K562 (cell line): ENCODE results near the gene WDR81. TPM values are rescaled to one million over a fixed set of nuclear protein-coding genes. Genes with fewer than 3 reads are reported as not detected.
A peak's percentile ranks its signal among the peaks of the same experiment; 100 is the strongest.

Source experiments
- ATAC-seq: fragments of 200-7000 bp; cut with Tn5 transposase; 3 replicates; pipeline ENCODE4 v1.9.1; 2020; ENCODE audit warnings: moderate library complexity
- BruUV-seq: library from RNA; stranded (reverse); fragments of 400-500 nt; replicated peaks from 2 replicates; lab custom pipeline; 2021; lab: Mats Ljungman, UMichigan
- CTCF ChIA-PET: fragments of 300-600 bp; formaldehyde crosslinking; extraction: SDS; loops from one replicate; lab custom pipeline; 2021; ENCODE audit warnings: low intra/inter-chr PET ratio; lab: Yijun Ruan, JAX
- POLR2A ChIA-PET: fragments of 300-600, 350-650 bp; sonication (Branson Sonifier 250); formaldehyde crosslinking; extraction: SDS; loops from one replicate; lab custom pipeline; 2021; ENCODE audit warnings: antibody characterized with exemption, inconsistent platforms; lab: Yijun Ruan, JAX
- DNase-seq, 4 experiments: peaks; one replicate each; pipeline versions ENCODE4 v3.0.0 to v3.0.0-alpha.2; 2011 to 2018; ENCODE audit warnings: low spot score in 3 of 4, mixed read lengths in 3 of 4; ENCODE audit errors: extremely low read depth in 1 of 4
- FAIRE-seq: peaks from 2 replicates; lab custom pipeline; 2011; peaks lifted over from hg19 to GRCh38; lab: Jason Lieb, UNC
- H2AFZ ChIP-seq: 2 replicates; pipeline ENCODE4 v1.6.0; 2011; ENCODE audit warnings: low read depth, low read length, control low read depth, inconsistent platforms
- H3K27ac ChIP-seq: fragments of 200-600 bp; 3 replicates; pipeline ENCODE4 v1.8.0; 2011; ENCODE audit warnings: low read depth, mild to moderate bottlenecking, control low read depth, inconsistent platforms, low read length, moderate library complexity, mixed read lengths; ENCODE audit errors: extremely low read depth
- H3K27me3 ChIP-seq, 2 experiments: fragments of 300-600 bp in 1 of 2; 2 replicates in 1 of 2; 3 replicates in 1 of 2; pipeline versions ENCODE4 v1.6.0 to v1.8.0; 2011; ENCODE audit warnings: inconsistent platforms in 2 of 2, low read length in 2 of 2, mild to moderate bottlenecking in 1 of 2, mixed read lengths in 1 of 2, moderate library complexity in 1 of 2; ENCODE audit not compliant: control insufficient read depth in 2 of 2, insufficient read depth in 2 of 2
- H3K36me3 ChIP-seq: fragments of 300-600 bp; 3 replicates; pipeline ENCODE4 v1.8.0; 2011; ENCODE audit warnings: mild to moderate bottlenecking, low read length, inconsistent platforms; ENCODE audit not compliant: control insufficient read depth, insufficient read depth
- H3K4me1 ChIP-seq, 2 experiments: fragments of 200-600 bp in 1 of 2; replicated peaks in 1 of 2; 2 replicates in 1 of 2; 3 replicates in 1 of 2; pipeline versions ENCODE4 v1.5.1 to v1.8.0; 2011; ENCODE audit warnings: inconsistent platforms in 2 of 2, low read length in 2 of 2, mild to moderate bottlenecking in 1 of 2, mixed read lengths in 1 of 2, moderate library complexity in 1 of 2; ENCODE audit not compliant: control insufficient read depth in 2 of 2, insufficient read depth in 2 of 2
- H3K4me2 ChIP-seq: 2 replicates; pipeline ENCODE4 v1.6.1; 2011; ENCODE audit warnings: low read length, control low read depth, inconsistent platforms, mixed read lengths; ENCODE audit not compliant: insufficient read depth
- H3K4me3 ChIP-seq: fragments of 200-600 bp; sonication (generic), shearing (Covaris generic); 2 replicates; pipeline ENCODE4 v1.5.1; 2016; ENCODE audit warnings: control low read depth, inconsistent platforms
- H3K79me2 ChIP-seq: fragments of 200-600 bp; 3 replicates; pipeline ENCODE4 v1.8.0; 2011; ENCODE audit warnings: low read length, inconsistent platforms; ENCODE audit not compliant: control insufficient read depth, insufficient read depth
- H3K9ac ChIP-seq, 2 experiments: 2 replicates each; pipeline versions ENCODE4 v1.6.0 to v1.6.1; 2011; ENCODE audit warnings: low read depth in 2 of 2, low read length in 2 of 2, control low read depth in 1 of 2, inconsistent platforms in 1 of 2, mild to moderate bottlenecking in 1 of 2, mixed read lengths in 1 of 2; ENCODE audit not compliant: insufficient read depth in 1 of 2
- H3K9me1 ChIP-seq: one replicate; pipeline ENCODE4 v1.6.0; 2011; ENCODE audit warnings: inconsistent platforms, mild to moderate bottlenecking, low read length, moderate library complexity; ENCODE audit not compliant: control insufficient read depth, insufficient read depth
- H3K9me3 ChIP-seq: replicated peaks from 2 replicates; pipeline ENCODE4 v1.5.1; 2011; ENCODE audit warnings: low read depth, low read length, inconsistent platforms; ENCODE audit not compliant: control insufficient read depth, insufficient read depth
- H4K20me1 ChIP-seq: replicated peaks from 2 replicates; pipeline ENCODE4 v1.6.1; 2011; ENCODE audit warnings: low read length, inconsistent platforms, mixed read lengths; ENCODE audit not compliant: control insufficient read depth, insufficient read depth
- POLR2G ChIP-seq: fragments of 200-400 bp; formaldehyde crosslinking; IDR thresholded peaks from 2 replicates; pipeline ENCODE4 v1.6.1; 2017; ENCODE audit warnings: low read depth, mild to moderate bottlenecking, antibody characterized with exemption, low read length, moderate library complexity
- RBFOX2 ChIP-seq: fragments of 200-400 bp; formaldehyde crosslinking; IDR thresholded peaks from 2 replicates; pipeline ENCODE4 v1.6.1; 2017; ENCODE audit warnings: low read depth, mild to moderate bottlenecking, low read length, moderate library complexity
- WGBS: fragments of 100-300 bp; shearing (Covaris generic); methylation state at CpG from one replicate; pipeline ENCODE4 v1.1.6; 2016; ENCODE audit warnings: low coverage, mixed read lengths; ENCODE audit not compliant: insufficient coverage; ENCODE audit errors: missing lambda C conversion rate; 5-methylcytosine and 5-hydroxymethylcytosine counted together
- in situ Hi-C: fragments of 300-500 bp; cut with MboI; formaldehyde crosslinking; loops from 4 replicates; pipeline ENCODE4 v1.15.0; 2018; ENCODE audit warnings: inconsistent platforms, mixed read lengths
- intact Hi-C: fragments of 100-400 bp; cut with micrococcal nuclease; formaldehyde crosslinking; loops from 2 replicates; pipeline ENCODE4 v1.14.2; 2022
- polyA plus RNA-seq, 8 experiments: library from polyadenylated mRNA; depleted of rRNA in 4 of 8; stranded (reverse) in 5 of 8; unstranded in 3 of 8; fragments of >200 nt; fragmentation: Nextera tagmentation in 2 of 8; fragmentation: Illumina TruSeq in 1 of 8; extraction: Ambion mirVana in 2 of 8; extraction: Trizol in 1 of 8; gene quantifications; 2 replicates each; pipeline versions ENCODE4 v1.2.1 to v1.2.3, GENCODE V29; 2011 to 2014; ENCODE audit warnings: inconsistent platforms in 1 of 8, missing spikeins in 1 of 8
- total RNA-seq, 7 experiments: library from RNA; depleted of rRNA in 6 of 7; stranded (reverse); fragments of >200 nt in 6 of 7; fragmentation: Illumina TruSeq in 2 of 7; extraction: Trizol in 2 of 7; gene quantifications; 2 replicates each; pipeline versions ENCODE4 v1.2.1 to v1.2.3, GENCODE V29; 2011 to 2021; ENCODE audit warnings: low replicate concordance in 1 of 7
- TF ChIP-seq, protein P1 (sequence below): fragments of 450-650 bp; IDR thresholded peaks from 2 replicates; pipeline ENCODE4 v1.6.1; 2017; ENCODE audit warnings: antibody characterized with exemption, mild to moderate bottlenecking
- TF ChIP-seq, protein P2 (sequence below): fragments of 250-450 bp; sonication (Bioruptor Pico); IDR thresholded peaks from 2 replicates; pipeline ENCODE4 v1.8.0; 2021; ENCODE audit warnings: borderline replicate concordance, mild to moderate bottlenecking, moderate library complexity; ENCODE audit not compliant: poor library complexity, severe bottlenecking
- TF ChIP-seq, protein P3 (sequence below): sonication (generic); formaldehyde crosslinking; IDR thresholded peaks from 2 replicates; pipeline ENCODE4 v1.8.1; 2023; ENCODE audit warnings: mild to moderate bottlenecking, missing genetic modification reagents

The WDR81 gene
- total and polyA plus RNA-seq, 9 of the 15 experiments (the other 6 are each of a cell fraction or from before 2014, with no cell fraction given), result 0.01 to 17.1 (median 3.3) TPM

DNA sequence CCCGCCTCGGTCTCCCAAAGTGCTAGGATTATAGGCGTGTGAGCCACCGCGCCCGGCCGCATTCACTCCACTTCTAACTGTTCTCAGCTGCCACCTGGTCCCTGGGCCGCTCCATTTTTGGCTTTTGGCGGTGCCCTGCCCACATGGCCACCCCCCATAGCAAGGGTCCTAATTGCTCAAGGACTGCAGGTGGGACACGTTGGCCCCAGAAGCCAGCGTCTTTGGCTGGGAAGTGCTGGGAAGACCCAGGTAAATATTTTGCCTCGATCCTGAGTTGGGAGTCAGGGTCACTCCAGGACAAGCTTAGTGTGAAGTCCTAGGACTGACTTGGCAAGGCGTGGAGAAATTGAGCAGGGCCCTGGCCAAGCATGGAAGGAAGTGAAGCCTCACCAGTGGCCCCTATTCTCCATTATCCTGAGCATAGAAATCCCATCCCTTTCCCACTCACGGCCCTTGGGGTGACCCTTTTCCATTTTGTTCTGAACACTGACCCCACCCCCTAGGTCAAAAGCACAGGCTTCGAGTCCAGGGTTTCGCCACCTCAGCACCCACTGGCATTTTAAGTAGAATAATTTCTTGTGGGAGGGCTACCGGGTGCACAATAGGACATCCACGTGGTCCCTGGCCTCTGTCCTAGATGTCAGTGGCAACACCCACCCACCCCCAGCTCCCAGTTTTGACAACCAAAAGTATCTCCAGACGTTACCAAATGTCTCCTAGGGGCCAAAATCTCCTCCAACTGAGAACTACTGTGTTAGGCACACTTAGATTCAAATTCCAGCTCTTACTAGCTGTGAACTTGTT, 5.9 kb upstream of the WDR81 start:
- no TSS peak for BruUV-seq
- intact Hi-C loops (loop anchor here (5.0 kb wide), 3 partner anchors 36 to 314 kb away; partner anchors contain the start of genes DPH1, PRPF8 and SERPINF1), in situ Hi-C loops (loop anchor here (10.0 kb wide), 1 partner anchor 316 kb away; the partner anchor contains the start of gene DPH1)
- H3K9me1 ChIP-seq, result no peaks in the 10 kb centered on the region
- peaks cover 4% of the 10 kb centered on the region; the same call in 2 of the 3 replicates for H3K36me3 ChIP-seq
- H3K4me1 ChIP-seq, result peaks cover 25 to 33% of the 10 kb centered on the region in 2 experiments; a peak in 4 of 5 replicates
- H3K4me3 ChIP-seq, result no peak overlapping the region
- H3K4me2 ChIP-seq, result peak overlapping the region; percentile 85
- ATAC-seq (no peak), DNase-seq (no peak), FAIRE-seq (no peak)
- no peaks in the 10 kb centered on the region for H3K9me3 ChIP-seq
- 75% methylated on average over 16 of the region's 19 CpGs for WGBS
- H3K9ac ChIP-seq, result peak overlapping the region; percentile 77 to 98
- no peaks in the 10 kb centered on the region for H3K27me3 ChIP-seq
- TF ChIP-seq, protein P1, sequence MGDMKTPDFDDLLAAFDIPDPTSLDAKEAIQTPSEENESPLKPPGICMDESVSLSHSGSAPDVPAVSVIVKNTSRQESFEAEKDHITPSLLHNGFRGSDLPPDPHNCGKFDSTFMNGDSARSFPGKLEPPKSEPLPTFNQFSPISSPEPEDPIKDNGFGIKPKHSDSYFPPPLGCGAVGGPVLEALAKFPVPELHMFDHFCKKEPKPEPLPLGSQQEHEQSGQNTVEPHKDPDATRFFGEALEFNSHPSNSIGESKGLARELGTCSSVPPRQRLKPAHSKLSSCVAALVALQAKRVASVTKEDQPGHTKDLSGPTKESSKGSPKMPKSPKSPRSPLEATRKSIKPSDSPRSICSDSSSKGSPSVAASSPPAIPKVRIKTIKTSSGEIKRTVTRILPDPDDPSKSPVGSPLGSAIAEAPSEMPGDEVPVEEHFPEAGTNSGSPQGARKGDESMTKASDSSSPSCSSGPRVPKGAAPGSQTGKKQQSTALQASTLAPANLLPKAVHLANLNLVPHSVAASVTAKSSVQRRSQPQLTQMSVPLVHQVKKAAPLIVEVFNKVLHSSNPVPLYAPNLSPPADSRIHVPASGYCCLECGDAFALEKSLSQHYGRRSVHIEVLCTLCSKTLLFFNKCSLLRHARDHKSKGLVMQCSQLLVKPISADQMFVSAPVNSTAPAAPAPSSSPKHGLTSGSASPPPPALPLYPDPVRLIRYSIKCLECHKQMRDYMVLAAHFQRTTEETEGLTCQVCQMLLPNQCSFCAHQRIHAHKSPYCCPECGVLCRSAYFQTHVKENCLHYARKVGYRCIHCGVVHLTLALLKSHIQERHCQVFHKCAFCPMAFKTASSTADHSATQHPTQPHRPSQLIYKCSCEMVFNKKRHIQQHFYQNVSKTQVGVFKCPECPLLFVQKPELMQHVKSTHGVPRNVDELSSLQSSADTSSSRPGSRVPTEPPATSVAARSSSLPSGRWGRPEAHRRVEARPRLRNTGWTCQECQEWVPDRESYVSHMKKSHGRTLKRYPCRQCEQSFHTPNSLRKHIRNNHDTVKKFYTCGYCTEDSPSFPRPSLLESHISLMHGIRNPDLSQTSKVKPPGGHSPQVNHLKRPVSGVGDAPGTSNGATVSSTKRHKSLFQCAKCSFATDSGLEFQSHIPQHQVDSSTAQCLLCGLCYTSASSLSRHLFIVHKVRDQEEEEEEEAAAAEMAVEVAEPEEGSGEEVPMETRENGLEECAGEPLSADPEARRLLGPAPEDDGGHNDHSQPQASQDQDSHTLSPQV, result 0 out of 2 replicates have a peak, but pooled peaks have one; percentile 55
- TF ChIP-seq, protein P2, sequence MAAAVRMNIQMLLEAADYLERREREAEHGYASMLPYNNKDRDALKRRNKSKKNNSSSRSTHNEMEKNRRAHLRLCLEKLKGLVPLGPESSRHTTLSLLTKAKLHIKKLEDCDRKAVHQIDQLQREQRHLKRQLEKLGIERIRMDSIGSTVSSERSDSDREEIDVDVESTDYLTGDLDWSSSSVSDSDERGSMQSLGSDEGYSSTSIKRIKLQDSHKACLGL (CRISPR knock-in tag), result no peak
- peak; percentile 48 for TF ChIP-seq RBFOX2
- TF ChIP-seq, protein P3, sequence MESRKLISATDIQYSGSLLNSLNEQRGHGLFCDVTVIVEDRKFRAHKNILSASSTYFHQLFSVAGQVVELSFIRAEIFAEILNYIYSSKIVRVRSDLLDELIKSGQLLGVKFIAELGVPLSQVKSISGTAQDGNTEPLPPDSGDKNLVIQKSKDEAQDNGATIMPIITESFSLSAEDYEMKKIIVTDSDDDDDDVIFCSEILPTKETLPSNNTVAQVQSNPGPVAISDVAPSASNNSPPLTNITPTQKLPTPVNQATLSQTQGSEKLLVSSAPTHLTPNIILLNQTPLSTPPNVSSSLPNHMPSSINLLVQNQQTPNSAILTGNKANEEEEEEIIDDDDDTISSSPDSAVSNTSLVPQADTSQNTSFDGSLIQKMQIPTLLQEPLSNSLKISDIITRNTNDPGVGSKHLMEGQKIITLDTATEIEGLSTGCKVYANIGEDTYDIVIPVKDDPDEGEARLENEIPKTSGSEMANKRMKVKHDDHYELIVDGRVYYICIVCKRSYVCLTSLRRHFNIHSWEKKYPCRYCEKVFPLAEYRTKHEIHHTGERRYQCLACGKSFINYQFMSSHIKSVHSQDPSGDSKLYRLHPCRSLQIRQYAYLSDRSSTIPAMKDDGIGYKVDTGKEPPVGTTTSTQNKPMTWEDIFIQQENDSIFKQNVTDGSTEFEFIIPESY (CRISPR knock-in tag), result peak; percentile 34; the same call in 1 of the 2 replicates
- TF ChIP-seq POLR2G, result 0 out of 2 replicates have a peak, but pooled peaks have one; percentile 33
- CTCF ChIA-PET, result no interaction called here
- peaks cover 25% of the 10 kb centered on the region for H3K79me2 ChIP-seq
- peak overlapping the region; percentile 99 for H3K27ac ChIP-seq
- H2AFZ ChIP-seq, result peak overlapping the region; percentile 40
- POLR2A ChIA-PET, result interaction anchor here (0.8 to 3.8 kb wide), 7 partner anchors 10 to 69 kb away, joined by 3 to 16 read pairs (median 5); partner anchors contain the start of genes RILP and SERPINF1
- H4K20me1 ChIP-seq, result 0 out of 2 replicates have a peak, but pooled peaks cover 3% of the 10 kb centered on the region
